NOMO-1 treated with dmso at 0.1 percent for 144 hours (cell line): ENCODE data around the gene SLC35E3.
"Not testable (repeated sequence)": the region's sequence is repeated elsewhere in the genome, so short reads cannot be mapped to it uniquely, and the experiment has no call there.

Source experiments
- DNase-seq: peaks from one replicate; lab custom pipeline; 2025; ENCODE audit not compliant: unreplicated experiment; lab: John Stamatoyannopoulos, UW

The SLC35E3 gene

DNA sequence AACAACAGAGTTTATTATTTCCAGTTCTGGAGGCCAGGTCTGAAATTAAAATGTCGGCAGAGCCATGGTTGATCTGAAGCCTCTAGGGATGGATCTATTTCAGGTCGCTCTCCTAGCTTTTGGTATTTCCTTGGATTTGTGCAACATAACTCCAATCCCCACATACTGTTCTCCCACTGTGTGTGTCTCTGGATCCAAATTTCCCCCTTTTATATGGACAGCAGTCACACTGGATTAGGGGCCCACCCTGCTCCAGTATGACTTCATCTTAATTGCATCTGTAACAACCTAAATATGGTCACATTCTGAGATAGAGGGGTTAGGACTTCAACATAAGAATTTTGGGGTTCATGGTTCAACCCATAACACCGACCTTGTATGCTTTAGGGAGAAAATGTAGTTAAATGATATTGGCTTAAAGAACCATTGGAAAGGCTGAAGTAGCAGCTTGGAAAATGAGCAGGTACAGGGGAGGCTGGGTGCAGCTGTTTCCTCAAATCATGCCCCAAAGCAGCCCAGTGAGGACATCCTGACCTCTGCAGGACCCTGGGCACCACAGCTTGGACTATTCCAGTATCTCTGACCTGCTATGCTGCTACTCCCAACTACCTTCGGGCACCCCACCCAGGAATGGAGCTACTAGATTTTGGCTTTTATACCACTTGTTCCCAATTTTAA is 48.1 kb downstream of the SLC35E3 start:
- no peak for DNase-seq

DNA sequence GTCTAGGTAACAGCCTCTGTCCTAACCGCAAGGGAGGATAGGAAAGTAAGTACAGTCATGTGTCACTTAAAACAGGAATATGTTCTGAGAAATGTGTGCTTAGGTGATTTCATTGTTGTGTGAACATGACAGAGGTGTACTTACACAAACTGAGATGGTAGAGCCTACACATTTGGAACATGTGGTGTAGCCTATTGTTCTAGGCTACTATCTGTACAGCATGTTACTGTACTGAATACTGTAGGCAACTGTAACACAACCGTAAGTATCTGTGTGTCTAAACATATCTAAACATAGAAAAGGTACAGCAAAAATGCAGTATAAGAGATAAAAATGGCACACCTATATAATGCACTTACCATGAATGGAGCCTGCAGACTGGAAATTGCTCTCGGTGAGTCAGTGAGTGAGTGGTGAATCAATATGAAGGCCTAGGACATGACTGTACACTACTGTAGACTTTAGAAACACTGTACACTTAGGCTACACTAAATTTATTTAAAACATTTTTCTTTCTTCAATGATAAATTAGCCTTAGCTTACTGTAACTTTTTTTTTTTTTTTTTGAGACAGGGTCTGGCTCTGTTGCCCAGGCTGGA is 48.8 kb downstream of the SLC35E3 start:
- no peak for DNase-seq

DNA sequence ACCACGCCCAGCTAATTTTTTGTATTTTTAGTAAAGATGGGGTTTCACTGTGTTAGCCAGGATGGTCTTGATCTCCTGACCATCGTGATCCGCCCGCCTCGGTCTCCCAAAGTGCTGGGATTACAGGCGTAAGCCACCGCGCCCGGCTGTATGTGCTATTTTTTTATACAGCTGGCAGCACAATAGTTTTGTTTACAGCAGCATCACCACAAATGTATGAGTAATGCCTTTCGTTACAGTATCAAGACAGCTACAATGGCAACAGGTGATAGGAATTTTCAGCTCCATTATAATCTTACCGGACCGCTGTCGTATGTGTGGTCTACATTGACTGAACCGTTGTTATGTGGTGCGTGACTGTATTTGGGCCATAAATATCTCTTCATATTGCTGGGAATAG is 50.4 kb downstream of the SLC35E3 start:
- no peak for DNase-seq

DNA sequence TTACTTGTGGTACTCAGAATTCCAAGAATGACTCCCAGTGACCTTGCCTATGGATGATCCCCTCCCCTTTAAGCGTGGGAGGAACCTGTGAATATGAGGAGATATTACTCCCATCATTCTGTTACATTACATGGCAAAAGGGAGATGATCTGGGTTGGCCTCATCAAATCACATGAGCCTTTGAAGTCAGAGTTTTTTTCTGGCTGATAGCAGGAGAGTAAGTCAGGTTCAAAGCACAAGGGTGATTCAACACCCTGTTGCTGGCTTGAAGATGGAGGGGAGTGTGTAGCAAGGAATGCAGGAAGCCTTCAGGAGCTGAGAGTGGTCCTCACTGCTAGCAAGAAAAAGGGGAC is 52.9 kb downstream of the SLC35E3 start:
- no peak for DNase-seq

- DNase-seq: no peak
Observed at GRCh38 chr12:68800294-68800693, 54.3 kb downstream of the SLC35E3 start.

DNA sequence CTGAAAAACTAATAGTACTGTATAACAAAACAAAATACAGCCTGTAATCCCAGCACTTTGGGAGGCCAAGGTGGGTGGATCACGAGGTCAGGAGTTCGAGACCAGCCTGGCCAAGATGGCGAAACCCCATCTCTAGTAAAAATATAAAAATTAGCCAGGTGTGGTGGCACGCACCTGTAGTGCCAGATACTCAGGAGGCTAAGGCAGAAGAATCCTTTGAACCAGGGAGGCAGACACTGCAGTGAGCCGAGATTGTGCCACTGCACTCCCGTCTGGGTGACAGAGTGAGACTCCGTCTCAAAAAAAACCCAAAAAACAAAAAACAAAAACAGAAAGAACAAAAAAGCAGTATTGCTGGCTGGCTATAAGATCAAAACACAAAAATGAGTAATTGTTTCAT is 55.1 kb downstream of the SLC35E3 start:
- DNase-seq: not testable (repeated sequence)

DNA sequence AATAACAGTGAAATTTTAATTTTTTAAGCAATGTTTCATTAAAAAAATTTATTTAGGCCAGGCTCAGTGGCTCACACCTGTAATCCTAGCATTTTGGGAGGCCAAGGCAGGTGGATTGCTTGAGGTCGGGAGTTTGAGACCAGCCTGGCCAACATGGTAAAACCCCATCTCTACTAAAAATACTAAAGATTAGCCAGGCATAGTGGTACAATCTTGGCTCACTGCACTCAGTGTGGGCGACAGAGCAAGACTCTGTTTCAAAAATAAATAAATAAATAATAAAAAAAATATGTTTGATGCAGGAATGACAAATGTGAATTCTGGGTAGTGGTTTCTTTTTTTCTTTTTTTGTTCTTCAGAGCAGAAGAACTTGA is 56.4 kb downstream of the SLC35E3 start:
- DNase-seq: not testable (repeated sequence)

DNA sequence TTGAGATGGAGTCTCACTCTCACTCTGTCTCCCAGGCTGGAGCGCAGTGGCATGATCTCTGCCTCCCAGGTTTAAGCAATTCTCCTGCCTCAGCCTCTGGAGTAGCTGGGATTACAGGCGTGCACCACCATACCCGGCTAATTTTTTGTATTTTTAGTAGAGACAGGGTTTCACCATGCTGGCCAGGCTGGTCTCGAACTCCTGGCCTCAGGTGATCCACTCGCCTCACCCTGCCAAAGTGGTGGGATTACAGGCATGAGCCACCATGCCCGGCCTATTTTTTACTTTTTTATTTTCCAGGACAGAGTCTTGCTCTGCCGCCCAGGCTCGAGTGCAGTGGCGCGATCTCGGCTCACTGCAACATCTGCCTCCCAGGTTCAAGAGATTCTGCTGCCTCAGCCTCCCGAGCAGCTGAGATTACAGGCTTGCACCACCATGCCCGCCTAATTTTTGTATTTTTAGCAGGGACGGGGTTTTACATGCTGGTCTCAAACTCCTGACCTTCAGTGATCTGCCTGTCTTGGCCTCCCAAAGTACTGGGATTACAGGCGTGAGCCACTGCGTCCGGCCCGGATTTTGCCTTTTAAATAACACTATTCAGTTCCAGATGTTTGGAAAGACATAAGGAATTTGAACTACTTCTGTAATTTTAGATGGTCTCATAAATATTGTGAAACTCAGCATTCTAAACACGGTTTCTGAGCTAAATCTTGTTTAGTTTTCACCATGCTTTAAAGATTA is 57.1 kb downstream of the SLC35E3 start:
- not testable (repeated sequence) for DNase-seq

- DNase-seq: no peak
Observed at GRCh38 chr12:68803948-68804656, 58.1 kb downstream of the SLC35E3 start.

DNA sequence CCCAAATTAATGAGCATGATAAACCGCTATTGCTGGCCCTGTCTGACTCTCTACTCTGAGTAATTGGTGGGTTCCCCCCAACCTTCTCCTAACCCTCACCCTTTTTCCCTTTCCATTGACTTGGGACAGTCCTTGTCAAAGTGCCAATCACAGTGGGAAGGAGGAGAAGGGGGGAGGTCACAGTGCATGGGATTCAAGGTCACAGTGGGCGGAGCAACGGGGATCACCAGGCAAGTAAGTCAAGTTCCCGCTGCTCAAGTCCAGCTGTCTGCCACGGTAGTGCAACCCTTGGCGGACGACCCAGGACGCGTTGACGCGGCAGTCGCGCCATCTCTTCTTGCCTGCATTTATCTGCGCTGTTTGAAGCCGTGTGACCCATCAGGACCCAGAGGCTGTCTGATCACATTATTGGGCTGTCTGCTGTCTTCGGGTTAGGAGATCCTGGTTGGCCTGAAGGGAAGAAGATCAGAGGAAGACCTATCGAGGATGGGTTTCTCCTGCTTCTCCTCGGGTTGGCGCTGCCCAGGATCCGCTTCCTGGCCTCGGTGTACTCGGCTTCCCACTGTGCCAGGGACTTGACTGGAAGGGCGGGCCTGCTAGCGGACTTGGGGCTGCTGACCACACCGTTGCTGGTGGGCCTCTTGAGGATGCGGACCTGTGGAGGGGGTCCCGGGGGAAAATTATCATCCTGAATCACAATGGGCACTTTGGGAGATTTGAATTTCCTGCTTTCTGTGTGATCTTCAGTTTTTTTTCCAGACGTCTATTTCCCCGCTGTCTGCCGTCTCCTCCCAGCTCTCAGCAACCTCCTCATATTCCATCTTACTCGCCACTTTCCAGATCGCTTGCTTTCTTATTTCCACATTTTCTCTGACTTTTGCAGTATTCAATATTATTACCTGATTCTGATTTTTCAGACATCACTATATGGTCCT is 58.9 kb downstream of the SLC35E3 start:
- DNase-seq: no peak

- DNase-seq: no peak
Observed at GRCh38 chr12:68805592-68806120, 59.7 kb downstream of the SLC35E3 start.

- no peak for DNase-seq
Observed at GRCh38 chr12:68806488-68807237, 60.7 kb downstream of the SLC35E3 start.

- not testable (repeated sequence) for DNase-seq
Observed at GRCh38 chr12:68807274-68807575, 61.2 kb downstream of the SLC35E3 start.

- peak; percentile 90 for DNase-seq
Observed at GRCh38 chr12:68807576-68808387, 61.8 kb downstream of the SLC35E3 start, which contains the start of gene MDM2. Gene MDM2 (plus strand): TSS chr12:68808177. CDS start chr12:68808478, 301 bp downstream.

DNA sequence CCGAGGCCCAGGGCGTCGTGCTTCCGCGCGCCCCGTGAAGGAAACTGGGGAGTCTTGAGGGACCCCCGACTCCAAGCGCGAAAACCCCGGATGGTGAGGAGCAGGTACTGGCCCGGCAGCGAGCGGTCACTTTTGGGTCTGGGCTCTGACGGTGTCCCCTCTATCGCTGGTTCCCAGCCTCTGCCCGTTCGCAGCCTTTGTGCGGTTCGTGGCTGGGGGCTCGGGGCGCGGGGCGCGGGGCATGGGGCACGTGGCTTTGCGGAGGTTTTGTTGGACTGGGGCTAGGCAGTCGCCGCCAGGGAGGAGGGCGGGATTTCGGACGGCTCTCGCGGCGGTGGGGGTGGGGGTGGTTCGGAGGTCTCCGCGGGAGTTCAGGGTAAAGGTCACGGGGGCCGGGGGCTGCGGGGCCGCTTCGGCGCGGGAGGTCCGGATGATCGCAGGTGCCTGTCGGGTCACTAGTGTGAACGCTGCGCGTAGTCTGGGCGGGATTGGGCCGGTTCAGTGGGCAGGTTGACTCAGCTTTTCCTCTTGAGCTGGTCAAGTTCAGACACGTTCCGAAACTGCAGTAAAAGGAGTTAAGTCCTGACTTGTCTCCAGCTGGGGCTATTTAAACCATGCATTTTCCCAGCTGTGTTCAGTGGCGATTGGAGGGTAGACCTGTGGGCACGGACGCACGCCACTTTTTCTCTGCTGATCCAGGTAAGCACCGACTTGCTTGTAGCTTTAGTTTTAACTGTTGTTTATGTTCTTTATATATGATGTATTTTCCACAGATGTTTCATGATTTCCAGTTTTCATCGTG is 62.6 kb downstream of the SLC35E3 start:
- peak; percentile 87 for DNase-seq

GRCh38 chr12:68809190-68810026 is 63.4 kb downstream of the SLC35E3 start:
- no peak for DNase-seq

DNA sequence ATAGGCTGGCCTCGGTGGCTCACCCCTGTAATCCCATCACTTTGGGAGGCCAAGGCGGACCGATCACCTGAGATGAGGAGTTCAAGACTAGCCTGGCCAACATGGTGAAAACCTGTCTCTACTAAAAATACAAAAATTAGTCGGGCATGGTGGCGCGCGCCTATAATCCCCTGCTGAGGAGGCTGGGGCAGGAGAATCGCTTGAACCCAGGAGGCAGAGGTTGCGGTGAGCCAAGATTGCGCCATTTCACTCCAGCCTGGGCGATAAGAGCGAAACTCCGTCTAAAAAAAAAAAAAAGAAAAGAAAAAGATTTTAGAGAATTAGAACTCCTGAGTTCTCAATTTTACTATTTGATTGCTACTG is 64.0 kb downstream of the SLC35E3 start:
- not testable (repeated sequence) for DNase-seq
